Urothelium cell line (cell line): ENCODE measurements around the gene CD28.
"Not testable (repeated sequence)": the region's sequence is repeated elsewhere in the genome, so short reads cannot be mapped to it uniquely, and the experiment has no call there.

Experiments used
- DNase-seq: peaks from one replicate; pipeline ENCODE4 v3.0.0; 2011; ENCODE audit warnings: low spot score, mixed read lengths
- FAIRE-seq: peaks from 2 replicates; lab custom pipeline; 2011; peaks lifted over from hg19 to GRCh38; lab: Jason Lieb, UNC

Gene CD28

DNA sequence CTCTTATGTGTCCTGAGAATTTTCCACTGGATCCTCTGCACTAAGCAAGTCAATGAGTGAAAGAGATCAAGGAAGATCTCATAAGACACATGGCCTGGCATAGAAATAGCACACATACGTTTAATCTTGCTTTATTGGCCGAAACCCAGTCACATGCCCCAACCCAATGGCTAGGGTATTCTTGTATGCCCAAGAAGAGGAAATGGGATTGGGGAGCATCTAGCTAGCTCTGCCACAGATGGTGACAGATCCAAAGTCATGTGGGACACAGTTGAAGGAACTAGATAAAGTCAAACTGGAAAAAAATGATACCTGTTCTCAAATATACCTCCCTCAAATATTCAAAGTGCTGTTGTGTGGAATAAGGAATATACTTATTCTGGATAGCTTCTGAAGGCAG lies 74.7 kb downstream of the CD28 start:
- DNase-seq (no peak), FAIRE-seq (no peak)

- FAIRE-seq, result no peak
- DNase-seq, result peak; percentile 67
Observed at GRCh38 chr2:203782262-203782976, 76.0 kb downstream of the CD28 start.

DNA sequence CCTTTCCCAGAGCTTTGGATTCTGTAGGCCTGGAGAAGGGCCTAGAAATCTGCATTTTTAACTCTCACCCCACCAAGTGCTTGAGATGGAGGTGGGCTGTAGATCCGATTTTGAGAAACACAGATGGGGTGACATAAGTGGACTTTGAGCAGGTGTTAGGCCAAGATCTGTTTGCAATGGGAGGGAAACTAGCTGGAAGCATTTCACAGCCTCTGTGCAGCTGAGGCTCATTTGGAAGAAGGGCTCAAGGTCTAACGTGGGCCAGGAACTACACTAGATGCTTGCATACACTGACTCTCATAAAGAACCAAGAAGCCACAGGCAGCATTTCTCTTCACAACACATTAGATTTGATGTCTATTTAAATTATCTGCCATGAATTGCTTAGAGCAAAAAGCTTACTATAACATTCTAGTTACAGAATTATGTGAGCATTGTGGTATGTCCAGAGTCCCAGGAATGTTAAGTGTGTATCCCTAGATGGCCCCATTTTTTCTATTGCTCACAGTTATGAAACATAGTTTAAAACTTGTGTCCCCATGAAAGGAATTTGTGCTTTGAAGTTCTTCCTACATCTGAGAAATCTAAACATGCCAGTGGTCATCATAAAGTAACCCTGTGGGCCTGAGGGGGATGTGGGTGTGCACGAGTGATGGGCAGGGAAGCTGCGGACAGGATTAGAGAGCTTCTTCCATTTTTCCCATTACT lies 77.2 kb downstream of the CD28 start:
- no peak for FAIRE-seq
- peak; percentile 31 for DNase-seq

GRCh38 chr2:203784710-203785270 lies 78.4 kb downstream of the CD28 start:
- FAIRE-seq, DNase-seq: not testable (repeated sequence)

- not testable (repeated sequence) for FAIRE-seq, DNase-seq
Observed at GRCh38 chr2:203785391-203786110, 79.1 kb downstream of the CD28 start.

DNA sequence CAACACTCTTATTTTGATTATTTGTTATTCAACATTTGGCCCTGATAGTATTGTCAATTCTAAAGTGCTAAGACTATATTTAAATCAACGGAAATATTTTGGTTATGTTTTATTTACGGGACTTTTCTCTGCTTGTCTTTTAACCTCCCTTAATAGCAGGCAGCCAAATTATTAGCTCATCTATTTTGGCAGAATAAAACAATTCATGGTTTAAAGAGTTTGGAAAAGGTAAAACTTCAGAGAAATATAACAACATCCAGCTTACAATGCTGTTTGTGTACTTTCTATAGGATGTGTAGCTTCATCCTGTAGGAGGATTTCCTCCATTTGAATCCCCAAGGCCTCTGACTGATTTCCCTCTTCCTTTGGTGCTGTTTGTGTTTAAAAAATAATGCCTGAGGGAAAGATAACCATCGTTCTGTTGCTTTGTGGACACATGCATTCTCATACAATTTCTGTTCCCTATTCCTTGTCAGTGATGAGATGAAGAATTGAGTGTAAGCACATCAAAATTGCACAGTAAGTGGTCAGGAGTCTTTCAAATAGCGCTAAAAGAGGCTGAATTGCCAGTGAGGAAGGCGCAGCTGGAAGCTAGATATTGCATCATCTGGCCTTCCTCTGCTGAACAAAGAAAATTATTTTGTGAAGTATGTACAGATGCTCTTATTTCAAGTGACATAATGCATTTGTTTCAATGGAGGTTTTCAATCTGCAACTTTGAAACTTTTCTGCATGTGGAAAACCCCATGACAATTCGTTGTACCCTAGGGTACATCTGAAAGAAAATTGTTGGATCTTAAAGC lies 80.3 kb downstream of the CD28 start:
- DNase-seq, result no peak

DNA sequence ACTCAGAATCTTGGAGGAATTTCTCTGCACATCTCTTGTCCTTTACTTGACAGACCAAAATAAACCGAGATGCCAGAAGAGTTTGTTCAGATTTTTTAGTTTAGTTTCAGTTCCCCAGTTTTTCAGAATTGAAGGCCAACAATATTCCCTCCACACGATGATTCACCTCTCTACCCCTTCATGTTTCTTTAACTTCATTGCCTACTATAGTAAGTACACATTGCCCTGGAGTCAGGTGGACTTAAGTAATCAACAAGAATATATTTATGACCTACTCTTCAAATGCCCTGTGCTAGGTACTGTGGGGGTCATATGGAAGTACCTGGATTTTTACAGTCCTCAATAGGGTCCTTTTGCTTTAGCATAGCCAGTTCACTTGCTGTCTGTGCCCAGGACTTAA lies 81.5 kb downstream of the CD28 start:
- DNase-seq, result no peak

More for the DNA sequence above, 80.3 kb downstream of the CD28 start:
- no peak for FAIRE-seq

More for the DNA sequence above, 81.5 kb downstream of the CD28 start:
- FAIRE-seq, result no peak
